Trophoblast cell (in vitro differentiated cells and primary cell): ENCODE measurements around the gene HIVEP3.
"Not testable (repeated sequence)": the region's sequence is repeated elsewhere in the genome, so short reads cannot be mapped to it uniquely, and the experiment has no call there.

Experiments
- DNase-seq, 2 donors: peaks; one replicate each; pipeline ENCODE4 v3.0.0-alpha.2; 2016
- H2AFZ ChIP-seq: 2 replicates; pipeline ENCODE4 v1.6.1; 2013; ENCODE audit warnings: low read length, moderate library complexity, mild to moderate bottlenecking; ENCODE audit not compliant: insufficient read depth, poor library complexity
- H2AK5ac ChIP-seq: 2 replicates; pipeline ENCODE4 v1.6.1; 2013; ENCODE audit warnings: mild to moderate bottlenecking, low read length
- H2BK120ac ChIP-seq: 2 replicates; pipeline ENCODE4 v1.6.1; 2013; ENCODE audit warnings: low read length, mild to moderate bottlenecking, moderate library complexity; ENCODE audit not compliant: insufficient read depth, poor library complexity
- H2BK12ac ChIP-seq: 2 replicates; pipeline ENCODE4 v1.6.1; 2013; ENCODE audit warnings: mild to moderate bottlenecking, low read length, moderate library complexity
- H2BK5ac ChIP-seq: 2 replicates; pipeline ENCODE4 v1.6.1; 2013; ENCODE audit warnings: low read length, low read depth, moderate library complexity, mild to moderate bottlenecking; ENCODE audit not compliant: poor library complexity
- H3K14ac ChIP-seq: 2 replicates; pipeline ENCODE4 v1.6.1; 2013; ENCODE audit warnings: mild to moderate bottlenecking, low read length
- H3K18ac ChIP-seq: 2 replicates; pipeline ENCODE4 v1.6.1; 2013; ENCODE audit warnings: mild to moderate bottlenecking, low read length
- H3K23ac ChIP-seq: 2 replicates; pipeline ENCODE4 v1.6.1; 2013; ENCODE audit warnings: low read length
- H3K27ac ChIP-seq: 2 replicates; pipeline ENCODE4 v1.5.1; 2013; ENCODE audit warnings: low read depth, mild to moderate bottlenecking, inconsistent platforms, low read length, moderate library complexity
- H3K27me3 ChIP-seq: 2 replicates; pipeline ENCODE4 v1.6.1; 2013; ENCODE audit warnings: inconsistent platforms, mild to moderate bottlenecking, low read length, moderate library complexity; ENCODE audit not compliant: insufficient read depth
- H3K36me3 ChIP-seq, 2 experiments: 1 replicate in 1 of 2; 2 replicates in 1 of 2; pipeline ENCODE4 v1.6.1; 2013; ENCODE audit warnings: low read length in 2 of 2, mild to moderate bottlenecking in 2 of 2, moderate library complexity in 1 of 2; ENCODE audit not compliant: insufficient read depth in 2 of 2, control insufficient read depth in 1 of 2
- H3K4ac ChIP-seq: 2 replicates; pipeline ENCODE4 v1.6.1; 2013; ENCODE audit warnings: low read depth, mild to moderate bottlenecking, low read length, moderate library complexity
- H3K4me1 ChIP-seq, 2 experiments: 1 replicate in 1 of 2; 2 replicates in 1 of 2; pipeline ENCODE4 v1.6.1; 2013; ENCODE audit warnings: low read length in 2 of 2, mild to moderate bottlenecking in 2 of 2, moderate library complexity in 1 of 2; ENCODE audit not compliant: insufficient read depth in 2 of 2, control insufficient read depth in 1 of 2
- H3K4me2 ChIP-seq: 2 replicates; pipeline ENCODE4 v1.6.1; 2013; ENCODE audit warnings: inconsistent platforms, mild to moderate bottlenecking, low read length, moderate library complexity
- H3K4me3 ChIP-seq: 2 replicates; pipeline ENCODE4 v1.5.1; 2013; ENCODE audit warnings: mild to moderate bottlenecking, low read depth, low read length, inconsistent platforms
- H3K79me1 ChIP-seq: one replicate; pipeline ENCODE4 v1.6.1; 2013; ENCODE audit warnings: low read length
- H3K79me2 ChIP-seq: 2 replicates; pipeline ENCODE4 v1.6.1; 2013; ENCODE audit warnings: low read length, mild to moderate bottlenecking; ENCODE audit not compliant: control insufficient read depth, insufficient read depth, poor library complexity
- H3K9ac ChIP-seq: 2 replicates; pipeline ENCODE4 v1.6.1; 2013; ENCODE audit warnings: mild to moderate bottlenecking, low read length
- H3K9me3 ChIP-seq: 2 replicates; pipeline ENCODE4 v1.6.1; 2013; ENCODE audit warnings: low read depth, mild to moderate bottlenecking, control low read depth, inconsistent platforms, low read length; ENCODE audit not compliant: insufficient read depth
- H4K12ac ChIP-seq: 2 replicates; pipeline ENCODE4 v1.6.1; 2013; ENCODE audit warnings: low read depth, mild to moderate bottlenecking, low read length, moderate library complexity
- H4K8ac ChIP-seq: 2 replicates; pipeline ENCODE4 v1.6.1; 2013; ENCODE audit warnings: low read depth, mild to moderate bottlenecking, low read length, moderate library complexity
- H4K91ac ChIP-seq: one replicate; pipeline ENCODE4 v1.6.1; 2013; ENCODE audit warnings: low read depth, mild to moderate bottlenecking, low read length, moderate library complexity
- WGBS: extraction: QIAGEN DNeasy Blood & Tissue Kit; methylation state at CpG from one replicate; pipeline ENCODE4 v1.1.7; 2013; ENCODE audit warnings: missing lambda C conversion rate; ENCODE audit not compliant: insufficient read length, insufficient coverage; ENCODE audit errors: extremely low coverage; 5-methylcytosine and 5-hydroxymethylcytosine counted together

The HIVEP3 gene

GRCh38 chr1:41557751-41558455 is 360.8 kb downstream of the HIVEP3 start:
- H3K36me3 ChIP-seq, result no peaks in the 10 kb centered on the region
- no peak overlapping the region for H2BK120ac ChIP-seq
- no peak overlapping the region for H2AFZ ChIP-seq
- no peak overlapping the region for H3K27ac ChIP-seq
- H3K79me1 ChIP-seq, result no peaks in the 10 kb centered on the region
- no peak overlapping the region for H3K4me2 ChIP-seq
- no peak overlapping the region for H3K14ac ChIP-seq
- no peak for DNase-seq
- no peak overlapping the region for H3K9ac ChIP-seq
- WGBS, result no CpG with 5 or more reads among the region's 13 CpGs
- no peak overlapping the region for H3K18ac ChIP-seq
- no peak overlapping the region for H3K4ac ChIP-seq
- no peak overlapping the region for H4K12ac ChIP-seq
- H3K9me3 ChIP-seq, result peaks cover 3% of the 10 kb centered on the region
- no peaks in the 10 kb centered on the region for H3K27me3 ChIP-seq
- H2BK5ac ChIP-seq, result no peak overlapping the region
- no peaks in the 10 kb centered on the region for H3K4me1 ChIP-seq
- no peak overlapping the region for H2BK12ac ChIP-seq
- no peak overlapping the region for H2AK5ac ChIP-seq
- H3K79me2 ChIP-seq, result no peaks in the 10 kb centered on the region
- no peak overlapping the region for H3K4me3 ChIP-seq
- no peak overlapping the region for H3K23ac ChIP-seq
- no peak overlapping the region for H4K91ac ChIP-seq
- H4K8ac ChIP-seq, result no peak overlapping the region

GRCh38 chr1:41554746-41555145 is 364.0 kb downstream of the HIVEP3 start:
- not testable (repeated sequence) for H3K79me1 ChIP-seq, H4K8ac ChIP-seq, H3K4ac ChIP-seq, H4K91ac ChIP-seq, H2BK5ac ChIP-seq, H3K27me3 ChIP-seq, H3K36me3 ChIP-seq, H3K18ac ChIP-seq, H2BK12ac ChIP-seq, H2AFZ ChIP-seq, H4K12ac ChIP-seq, H3K4me3 ChIP-seq, H2BK120ac ChIP-seq, H3K9ac ChIP-seq, H3K23ac ChIP-seq, H2AK5ac ChIP-seq, H3K14ac ChIP-seq, H3K9me3 ChIP-seq, H3K4me2 ChIP-seq, H3K4me1 ChIP-seq, H3K27ac ChIP-seq, H3K79me2 ChIP-seq, DNase-seq
- WGBS, result no CpG with 5 or more reads among the region's 5 CpGs

- no peak for DNase-seq
- Histone ChIP-seq H3K4me2 (no peak overlapping the region), H3K18ac (no peak overlapping the region), H4K8ac (no peak overlapping the region), H3K9ac (no peak overlapping the region), H2AFZ (no peak overlapping the region), H3K79me1 (no peaks in the 10 kb centered on the region), H3K27me3 (no peaks in the 10 kb centered on the region), H4K12ac (no peak overlapping the region), H3K4ac (no peak overlapping the region), H3K4me1 (no peaks in the 10 kb centered on the region), H4K91ac (no peak overlapping the region), H3K4me3 (no peak overlapping the region), H3K36me3 (no peaks in the 10 kb centered on the region), H2AK5ac (no peak overlapping the region), H3K14ac (no peak overlapping the region), H3K23ac (no peak overlapping the region), H2BK5ac (no peak overlapping the region), H2BK12ac (no peak overlapping the region), H3K9me3 (peaks cover 19% of the 10 kb centered on the region), H3K79me2 (no peaks in the 10 kb centered on the region), H2BK120ac (no peak overlapping the region), H3K27ac (no peak overlapping the region)
- no CpG with 5 or more reads among the region's 7 CpGs for WGBS
Measured at GRCh38 chr1:41547781-41548560, 370.8 kb downstream of the HIVEP3 start.

- Histone ChIP-seq H3K9me3 (peaks cover 19% of the 10 kb centered on the region), H4K8ac (no peak overlapping the region), H2BK120ac (no peak overlapping the region), H3K9ac (no peak overlapping the region), H3K4me3 (no peak overlapping the region), H3K27ac (no peak overlapping the region), H2AFZ (no peak overlapping the region), H3K14ac (no peak overlapping the region), H2BK5ac (no peak overlapping the region), H3K4me1 (no peaks in the 10 kb centered on the region), H4K12ac (no peak overlapping the region), H3K18ac (no peak overlapping the region), H2BK12ac (no peak overlapping the region), H2AK5ac (no peak overlapping the region), H4K91ac (no peak overlapping the region), H3K23ac (no peak overlapping the region), H3K4me2 (no peak overlapping the region), H3K4ac (no peak overlapping the region), H3K79me1 (no peaks in the 10 kb centered on the region), H3K36me3 (no peaks in the 10 kb centered on the region), H3K27me3 (no peaks in the 10 kb centered on the region), H3K79me2 (no peaks in the 10 kb centered on the region)
- DNase-seq, result no peak
- WGBS, result no CpG with 5 or more reads among the region's 6 CpGs
Measured at GRCh38 chr1:41547336-41547735, 371.4 kb downstream of the HIVEP3 start.
